GM23338 (cell line): Measurements from ENCODE around the gene SPATA31C2. TPM values are rescaled to one million over a fixed set of nuclear protein-coding genes. Genes with fewer than 3 reads are reported as not detected.

Experiments
- ATAC-seq: fragments of 200-7000 bp; cut with Tn5 transposase; 3 replicates; pipeline ENCODE4 v1.9.1; 2020
- DNase-seq: peaks from one replicate; pipeline ENCODE4 v3.0.0-alpha.2; 2015; ENCODE audit warnings: low spot score
- H2AFZ ChIP-seq: fragments of 200-600 bp; sonication (generic); 2 replicates; pipeline ENCODE4 v1.8.0; 2016; ENCODE audit warnings: antibody characterized with exemption, mild to moderate bottlenecking, moderate library complexity
- H3F3A ChIP-seq: fragments of 200-600 bp; sonication (generic); replicated peaks from 2 replicates; pipeline ENCODE4 v1.8.0; 2017; ENCODE audit warnings: antibody characterized with exemption, mixed run types, low read depth
- H3K27ac ChIP-seq: fragments of 200-600 bp; sonication (generic); 2 replicates; pipeline ENCODE4 v1.6.1; 2016; ENCODE audit warnings: low read depth
- H3K27me3 ChIP-seq: fragments of 200-600 bp; sonication (generic); 2 replicates; pipeline ENCODE4 v1.8.0; 2016; ENCODE audit warnings: mild to moderate bottlenecking, mixed run types, moderate library complexity; ENCODE audit not compliant: insufficient read depth
- H3K36me3 ChIP-seq: fragments of 200-600 bp; sonication (generic); 2 replicates; pipeline ENCODE4 v1.8.0; 2016; ENCODE audit warnings: mild to moderate bottlenecking; ENCODE audit not compliant: insufficient read depth
- H3K4me1 ChIP-seq: fragments of 200-600 bp; sonication (generic); 2 replicates; pipeline ENCODE4 v1.8.0; 2016; ENCODE audit warnings: mild to moderate bottlenecking, moderate library complexity; ENCODE audit not compliant: insufficient read depth
- H3K4me2 ChIP-seq: fragments of 200-600 bp; sonication (generic); 2 replicates; pipeline ENCODE4 v1.7.1; 2017; ENCODE audit warnings: mixed run types
- H3K4me3 ChIP-seq: fragments of 200-600 bp; sonication (generic); 2 replicates; pipeline ENCODE4 v1.6.1; 2016; ENCODE audit warnings: mixed run types
- H3K79me2 ChIP-seq: fragments of 200-600 bp; sonication (generic); replicated peaks from 2 replicates; pipeline ENCODE4 v1.8.0; 2017; ENCODE audit warnings: mild to moderate bottlenecking; ENCODE audit not compliant: insufficient read depth
- H3K9me2 ChIP-seq: fragments of 200-600 bp; sonication (generic); 2 replicates; pipeline ENCODE4 v1.8.0; 2017; ENCODE audit not compliant: insufficient read depth
- H4K20me1 ChIP-seq: fragments of 200-600 bp; sonication (generic); replicated peaks from 2 replicates; pipeline ENCODE4 v1.8.0; 2017; ENCODE audit warnings: mild to moderate bottlenecking; ENCODE audit not compliant: insufficient read depth
- H3K27ac Mint-ChIP-seq: 2 replicates; pipeline ENCODE4 v1.8.0; 2020; ENCODE audit warnings: inconsistent platforms, mild to moderate bottlenecking, moderate library complexity, mixed read lengths
- H3K27me3 Mint-ChIP-seq: 3 replicates; pipeline ENCODE4 v1.8.0; 2022; ENCODE audit warnings: low read depth, mild to moderate bottlenecking, moderate library complexity, mixed read lengths, inconsistent platforms; ENCODE audit not compliant: insufficient read depth, poor library complexity
- H3K36me3 Mint-ChIP-seq: 3 replicates; pipeline ENCODE4 v1.8.0; 2021; ENCODE audit warnings: low read depth, mild to moderate bottlenecking, inconsistent platforms, moderate library complexity, mixed read lengths
- H3K4me1 Mint-ChIP-seq: 3 replicates; pipeline ENCODE4 v1.8.0; 2020; ENCODE audit warnings: mild to moderate bottlenecking, inconsistent platforms, mixed read lengths
- H3K4me3 Mint-ChIP-seq: 3 replicates; pipeline ENCODE4 v1.8.0; 2021; ENCODE audit warnings: moderate library complexity, mild to moderate bottlenecking, inconsistent platforms, mixed read lengths
- H3K9me3 Mint-ChIP-seq: 3 replicates; pipeline ENCODE4 v1.8.0; 2020; ENCODE audit warnings: moderate library complexity, mild to moderate bottlenecking, inconsistent platforms, mixed read lengths
- CREB1 ChIP-seq: fragments of 250-450 bp; sonication (Bioruptor Pico); IDR thresholded peaks from 2 replicates; pipeline ENCODE4 v1.5.0; 2020; ENCODE audit warnings: low read depth, mild to moderate bottlenecking, moderate library complexity
- EZH2 ChIP-seq: fragments of 200-600 bp; sonication (generic); IDR thresholded peaks from one replicate; pipeline ENCODE4 v1.8.0; 2017; ENCODE audit warnings: antibody characterized with exemption, mild to moderate bottlenecking, low read depth; ENCODE audit not compliant: unreplicated experiment
- EZH2phosphoT487 ChIP-seq: fragments of 200-600 bp; sonication (generic); IDR thresholded peaks from one replicate; pipeline ENCODE4 v1.8.1; 2018; ENCODE audit warnings: antibody characterized with exemption; ENCODE audit not compliant: unreplicated experiment
- POLR2AphosphoS5 ChIP-seq: IDR thresholded peaks from 2 replicates; pipeline ENCODE4 v1.6.1; 2016; ENCODE audit warnings: antibody characterized with exemption, low read depth
- ZNF114 ChIP-seq: fragments of 250-450 bp; sonication (Bioruptor Pico); IDR thresholded peaks from 2 replicates; pipeline ENCODE4 v1.5.0; 2020; ENCODE audit warnings: mild to moderate bottlenecking, moderate library complexity
- polyA plus RNA-seq: library from polyadenylated mRNA; unstranded; fragments of >200 nt; fragmentation: Nextera tagmentation; extraction: Ambion mirVana; gene quantifications from 2 replicates; pipeline ENCODE4 v1.2.1, GENCODE V29; 2016
- total RNA-seq: library from RNA; depleted of rRNA; stranded (reverse); fragments of >200 nt; shearing (Covaris generic); gene quantifications from 2 replicates; pipeline ENCODE4 v1.2.3, GENCODE V29; 2014
- TF ChIP-seq, protein P1 (sequence below): fragments of 250-450 bp; sonication (Bioruptor Pico); IDR thresholded peaks from 2 replicates; pipeline ENCODE4 v1.5.0; 2020; ENCODE audit warnings: mild to moderate bottlenecking, moderate library complexity
- TF ChIP-seq, protein P2 (sequence below), 2 experiments: fragments of 200-600 bp in 1 of 2; sonication (generic) in 1 of 2; conservative IDR thresholded peaks; 2 replicates each; pipeline versions ENCODE4 v1.5.1 to v1.6.1; 2016 to 2017; ENCODE audit warnings: antibody characterized with exemption in 2 of 2, low read depth in 2 of 2, mild to moderate bottlenecking in 2 of 2, moderate library complexity in 1 of 2
- TF ChIP-seq, protein P3 (sequence below): IDR thresholded peaks from one replicate; pipeline ENCODE4 v1.6.1; 2018; ENCODE audit warnings: antibody characterized with exemption; ENCODE audit not compliant: unreplicated experiment

Gene SPATA31C2
- total and polyA plus RNA-seq, 2 experiments from 2014 or later = 0.08 to 0.35 TPM

DNA sequence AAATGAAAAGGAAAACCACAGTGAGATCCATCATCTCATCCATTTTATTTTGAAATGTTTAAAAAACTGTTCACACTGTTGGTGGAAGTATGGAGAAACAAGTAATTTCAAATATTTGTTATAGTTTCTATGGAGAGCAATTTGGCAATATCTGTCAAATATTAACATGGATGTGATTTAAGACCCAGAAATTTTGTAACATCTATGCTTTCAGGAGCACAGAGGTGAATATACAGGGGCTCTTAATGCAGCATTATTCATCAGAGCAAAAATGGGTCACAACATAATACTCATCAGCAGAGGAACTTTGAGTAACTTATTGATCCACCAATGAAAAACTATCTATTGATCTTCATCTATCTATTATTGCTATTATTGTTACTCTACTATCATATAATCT, 31.4 kb upstream of the SPATA31C2 start:
- TF ChIP-seq, protein P1, sequence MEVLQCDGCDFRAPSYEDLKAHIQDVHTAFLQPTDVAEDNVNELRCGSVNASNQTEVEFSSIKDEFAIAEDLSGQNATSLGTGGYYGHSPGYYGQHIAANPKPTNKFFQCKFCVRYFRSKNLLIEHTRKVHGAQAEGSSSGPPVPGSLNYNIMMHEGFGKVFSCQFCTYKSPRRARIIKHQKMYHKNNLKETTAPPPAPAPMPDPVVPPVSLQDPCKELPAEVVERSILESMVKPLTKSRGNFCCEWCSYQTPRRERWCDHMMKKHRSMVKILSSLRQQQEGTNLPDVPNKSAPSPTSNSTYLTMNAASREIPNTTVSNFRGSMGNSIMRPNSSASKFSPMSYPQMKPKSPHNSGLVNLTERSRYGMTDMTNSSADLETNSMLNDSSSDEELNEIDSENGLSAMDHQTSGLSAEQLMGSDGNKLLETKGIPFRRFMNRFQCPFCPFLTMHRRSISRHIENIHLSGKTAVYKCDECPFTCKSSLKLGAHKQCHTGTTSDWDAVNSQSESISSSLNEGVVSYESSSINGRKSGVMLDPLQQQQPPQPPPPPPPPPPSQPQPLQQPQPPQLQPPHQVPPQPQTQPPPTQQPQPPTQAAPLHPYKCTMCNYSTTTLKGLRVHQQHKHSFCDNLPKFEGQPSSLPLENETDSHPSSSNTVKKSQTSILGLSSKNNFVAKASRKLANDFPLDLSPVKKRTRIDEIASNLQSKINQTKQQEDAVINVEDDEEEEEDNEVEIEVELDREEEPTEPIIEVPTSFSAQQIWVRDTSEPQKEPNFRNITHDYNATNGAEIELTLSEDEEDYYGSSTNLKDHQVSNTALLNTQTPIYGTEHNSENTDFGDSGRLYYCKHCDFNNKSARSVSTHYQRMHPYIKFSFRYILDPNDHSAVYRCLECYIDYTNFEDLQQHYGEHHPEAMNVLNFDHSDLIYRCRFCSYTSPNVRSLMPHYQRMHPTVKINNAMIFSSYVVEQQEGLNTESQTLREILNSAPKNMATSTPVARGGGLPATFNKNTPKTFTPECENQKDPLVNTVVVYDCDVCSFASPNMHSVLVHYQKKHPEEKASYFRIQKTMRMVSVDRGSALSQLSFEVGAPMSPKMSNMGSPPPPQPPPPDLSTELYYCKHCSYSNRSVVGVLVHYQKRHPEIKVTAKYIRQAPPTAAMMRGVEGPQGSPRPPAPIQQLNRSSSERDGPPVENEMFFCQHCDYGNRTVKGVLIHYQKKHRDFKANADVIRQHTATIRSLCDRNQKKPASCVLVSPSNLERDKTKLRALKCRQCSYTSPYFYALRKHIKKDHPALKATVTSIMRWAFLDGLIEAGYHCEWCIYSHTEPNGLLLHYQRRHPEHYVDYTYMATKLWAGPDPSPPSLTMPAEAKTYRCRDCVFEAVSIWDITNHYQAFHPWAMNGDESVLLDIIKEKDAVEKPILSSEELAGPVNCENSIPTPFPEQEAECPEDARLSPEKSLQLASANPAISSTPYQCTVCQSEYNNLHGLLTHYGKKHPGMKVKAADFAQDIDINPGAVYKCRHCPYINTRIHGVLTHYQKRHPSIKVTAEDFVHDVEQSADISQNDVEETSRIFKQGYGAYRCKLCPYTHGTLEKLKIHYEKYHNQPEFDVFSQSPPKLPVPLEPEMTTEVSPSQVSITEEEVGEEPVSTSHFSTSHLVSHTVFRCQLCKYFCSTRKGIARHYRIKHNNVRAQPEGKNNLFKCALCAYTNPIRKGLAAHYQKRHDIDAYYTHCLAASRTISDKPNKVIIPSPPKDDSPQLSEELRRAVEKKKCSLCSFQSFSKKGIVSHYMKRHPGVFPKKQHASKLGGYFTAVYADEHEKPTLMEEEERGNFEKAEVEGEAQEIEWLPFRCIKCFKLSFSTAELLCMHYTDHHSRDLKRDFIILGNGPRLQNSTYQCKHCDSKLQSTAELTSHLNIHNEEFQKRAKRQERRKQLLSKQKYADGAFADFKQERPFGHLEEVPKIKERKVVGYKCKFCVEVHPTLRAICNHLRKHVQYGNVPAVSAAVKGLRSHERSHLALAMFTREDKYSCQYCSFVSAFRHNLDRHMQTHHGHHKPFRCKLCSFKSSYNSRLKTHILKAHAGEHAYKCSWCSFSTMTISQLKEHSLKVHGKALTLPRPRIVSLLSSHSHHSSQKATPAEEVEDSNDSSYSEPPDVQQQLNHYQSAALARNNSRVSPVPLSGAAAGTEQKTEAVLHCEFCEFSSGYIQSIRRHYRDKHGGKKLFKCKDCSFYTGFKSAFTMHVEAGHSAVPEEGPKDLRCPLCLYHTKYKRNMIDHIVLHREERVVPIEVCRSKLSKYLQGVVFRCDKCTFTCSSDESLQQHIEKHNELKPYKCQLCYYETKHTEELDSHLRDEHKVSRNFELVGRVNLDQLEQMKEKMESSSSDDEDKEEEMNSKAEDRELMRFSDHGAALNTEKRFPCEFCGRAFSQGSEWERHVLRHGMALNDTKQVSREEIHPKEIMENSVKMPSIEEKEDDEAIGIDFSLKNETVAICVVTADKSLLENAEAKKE (CRISPR knock-in tag) = no peak
- TF ChIP-seq EZH2phosphoT487 = no peak
- TF ChIP-seq POLR2AphosphoS5 = no peak
- TF ChIP-seq EZH2 = no peak
- TF ChIP-seq, protein P2, sequence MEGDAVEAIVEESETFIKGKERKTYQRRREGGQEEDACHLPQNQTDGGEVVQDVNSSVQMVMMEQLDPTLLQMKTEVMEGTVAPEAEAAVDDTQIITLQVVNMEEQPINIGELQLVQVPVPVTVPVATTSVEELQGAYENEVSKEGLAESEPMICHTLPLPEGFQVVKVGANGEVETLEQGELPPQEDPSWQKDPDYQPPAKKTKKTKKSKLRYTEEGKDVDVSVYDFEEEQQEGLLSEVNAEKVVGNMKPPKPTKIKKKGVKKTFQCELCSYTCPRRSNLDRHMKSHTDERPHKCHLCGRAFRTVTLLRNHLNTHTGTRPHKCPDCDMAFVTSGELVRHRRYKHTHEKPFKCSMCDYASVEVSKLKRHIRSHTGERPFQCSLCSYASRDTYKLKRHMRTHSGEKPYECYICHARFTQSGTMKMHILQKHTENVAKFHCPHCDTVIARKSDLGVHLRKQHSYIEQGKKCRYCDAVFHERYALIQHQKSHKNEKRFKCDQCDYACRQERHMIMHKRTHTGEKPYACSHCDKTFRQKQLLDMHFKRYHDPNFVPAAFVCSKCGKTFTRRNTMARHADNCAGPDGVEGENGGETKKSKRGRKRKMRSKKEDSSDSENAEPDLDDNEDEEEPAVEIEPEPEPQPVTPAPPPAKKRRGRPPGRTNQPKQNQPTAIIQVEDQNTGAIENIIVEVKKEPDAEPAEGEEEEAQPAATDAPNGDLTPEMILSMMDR (conservative IDR thresholded peaks at IDR 0.05; ENCODE audit: low read depth in 2 of 2) = no peak
- TF ChIP-seq, protein P3, sequence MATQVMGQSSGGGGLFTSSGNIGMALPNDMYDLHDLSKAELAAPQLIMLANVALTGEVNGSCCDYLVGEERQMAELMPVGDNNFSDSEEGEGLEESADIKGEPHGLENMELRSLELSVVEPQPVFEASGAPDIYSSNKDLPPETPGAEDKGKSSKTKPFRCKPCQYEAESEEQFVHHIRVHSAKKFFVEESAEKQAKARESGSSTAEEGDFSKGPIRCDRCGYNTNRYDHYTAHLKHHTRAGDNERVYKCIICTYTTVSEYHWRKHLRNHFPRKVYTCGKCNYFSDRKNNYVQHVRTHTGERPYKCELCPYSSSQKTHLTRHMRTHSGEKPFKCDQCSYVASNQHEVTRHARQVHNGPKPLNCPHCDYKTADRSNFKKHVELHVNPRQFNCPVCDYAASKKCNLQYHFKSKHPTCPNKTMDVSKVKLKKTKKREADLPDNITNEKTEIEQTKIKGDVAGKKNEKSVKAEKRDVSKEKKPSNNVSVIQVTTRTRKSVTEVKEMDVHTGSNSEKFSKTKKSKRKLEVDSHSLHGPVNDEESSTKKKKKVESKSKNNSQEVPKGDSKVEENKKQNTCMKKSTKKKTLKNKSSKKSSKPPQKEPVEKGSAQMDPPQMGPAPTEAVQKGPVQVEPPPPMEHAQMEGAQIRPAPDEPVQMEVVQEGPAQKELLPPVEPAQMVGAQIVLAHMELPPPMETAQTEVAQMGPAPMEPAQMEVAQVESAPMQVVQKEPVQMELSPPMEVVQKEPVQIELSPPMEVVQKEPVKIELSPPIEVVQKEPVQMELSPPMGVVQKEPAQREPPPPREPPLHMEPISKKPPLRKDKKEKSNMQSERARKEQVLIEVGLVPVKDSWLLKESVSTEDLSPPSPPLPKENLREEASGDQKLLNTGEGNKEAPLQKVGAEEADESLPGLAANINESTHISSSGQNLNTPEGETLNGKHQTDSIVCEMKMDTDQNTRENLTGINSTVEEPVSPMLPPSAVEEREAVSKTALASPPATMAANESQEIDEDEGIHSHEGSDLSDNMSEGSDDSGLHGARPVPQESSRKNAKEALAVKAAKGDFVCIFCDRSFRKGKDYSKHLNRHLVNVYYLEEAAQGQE = no peak
- TF ChIP-seq CREB1 (CRISPR knock-in tag) = no peak
- TF ChIP-seq ZNF114 (CRISPR knock-in tag) = no peak
- H3F3A ChIP-seq = no peaks in the 10 kb centered on the region
- no peak overlapping the region for H3K4me2 ChIP-seq
- no peaks in the 10 kb centered on the region for H3K36me3 ChIP-seq
- no peak overlapping the region for H3K4me3 ChIP-seq
- ATAC-seq (no peak), DNase-seq (no peak)
- no peaks in the 10 kb centered on the region for H3K79me2 ChIP-seq
- no peaks in the 10 kb centered on the region for H4K20me1 ChIP-seq
- Mint-ChIP-seq H3K4me1 (no peaks in the 10 kb centered on the region), H3K27me3 (no peaks in the 10 kb centered on the region), H3K4me3 (no peak overlapping the region), H3K9me3 (peaks cover 3% of the 10 kb centered on the region; the same call in 1 of the 3 replicates), H3K27ac (no peak overlapping the region), H3K36me3 (peaks cover 3% of the 10 kb centered on the region; the same call in 2 of the 3 replicates)
- no peak overlapping the region for H2AFZ ChIP-seq
- no peaks in the 10 kb centered on the region for H3K4me1 ChIP-seq
- no peak overlapping the region for H3K27ac ChIP-seq
- H3K27me3 ChIP-seq = no peaks in the 10 kb centered on the region
- no peaks in the 10 kb centered on the region for H3K9me2 ChIP-seq
